ENCODE measurements around the gene ATP8B2.

The ATP8B2 gene

GRCh38 chr1:154400381-154400801 is 75.1 kb downstream of the ATP8B2 start:
- DNase-seq (ENCODE audit: low read depth), result no peak
